HG03045 (cell line): Measurements from ENCODE around the gene CPNE1.

Source experiments
- ATAC-seq: cut with Tn5 transposase; IDR thresholded peaks from one replicate; pipeline ENCODE4 v1.9.1; 2021; ENCODE audit warnings: mild to moderate bottlenecking, moderate library complexity; ENCODE audit not compliant: unreplicated experiment

CPNE1 gene

DNA sequence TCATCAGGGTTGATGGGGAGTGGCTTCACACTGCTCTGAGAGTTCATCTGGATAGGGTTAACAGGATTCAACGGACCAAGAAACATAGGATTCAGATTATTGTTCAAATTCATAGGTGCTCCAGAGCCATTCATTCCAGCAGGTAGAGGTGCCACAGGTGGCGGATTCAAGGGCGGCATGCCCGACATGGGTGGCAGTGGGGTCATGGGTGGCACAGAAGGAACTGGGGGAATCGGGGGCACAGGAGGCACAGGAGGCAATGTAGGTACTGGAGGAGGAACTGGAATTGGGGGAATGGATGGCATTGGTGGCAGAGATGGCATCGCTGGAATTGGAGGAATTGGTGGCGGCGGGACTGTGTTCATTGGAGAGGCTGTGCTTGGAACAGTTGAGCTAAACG is 10.3 kb downstream of the CPNE1 start:
- no peak for ATAC-seq

DNA sequence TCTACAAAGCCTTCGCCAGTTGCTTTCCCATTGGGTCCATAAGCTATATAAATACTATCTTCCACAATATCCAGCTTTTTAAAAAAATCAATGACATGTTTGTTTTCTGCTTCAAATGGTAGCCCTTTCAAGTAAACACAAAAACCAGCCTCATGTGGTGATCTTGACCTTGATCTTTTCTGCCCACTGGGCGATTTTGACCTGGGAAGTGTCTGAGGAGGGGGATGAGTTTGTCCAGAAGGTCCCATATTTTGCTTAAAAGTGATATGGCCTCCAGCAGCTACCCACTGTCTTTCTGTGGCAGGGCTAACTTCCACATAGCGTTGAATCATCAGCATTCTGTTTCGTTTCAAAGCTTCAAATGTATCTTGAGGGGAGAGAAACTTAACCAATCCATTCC is 10.8 kb downstream of the CPNE1 start:
- no peak for ATAC-seq

DNA sequence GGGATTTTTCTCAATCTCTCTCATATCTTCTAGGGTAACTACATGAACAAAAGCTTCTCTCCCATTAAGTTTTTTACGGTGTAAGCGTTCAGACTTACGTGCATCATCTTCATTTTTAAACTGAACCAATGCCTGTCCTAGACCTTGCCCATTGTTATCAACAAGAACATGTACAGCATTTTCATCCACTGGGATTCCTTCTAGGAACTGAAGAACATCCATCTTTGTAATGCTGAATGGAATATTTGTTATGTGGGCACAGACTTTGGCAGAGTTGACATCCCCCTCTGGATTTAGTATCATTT is 11.3 kb downstream of the CPNE1 start:
- no peak for ATAC-seq

DNA sequence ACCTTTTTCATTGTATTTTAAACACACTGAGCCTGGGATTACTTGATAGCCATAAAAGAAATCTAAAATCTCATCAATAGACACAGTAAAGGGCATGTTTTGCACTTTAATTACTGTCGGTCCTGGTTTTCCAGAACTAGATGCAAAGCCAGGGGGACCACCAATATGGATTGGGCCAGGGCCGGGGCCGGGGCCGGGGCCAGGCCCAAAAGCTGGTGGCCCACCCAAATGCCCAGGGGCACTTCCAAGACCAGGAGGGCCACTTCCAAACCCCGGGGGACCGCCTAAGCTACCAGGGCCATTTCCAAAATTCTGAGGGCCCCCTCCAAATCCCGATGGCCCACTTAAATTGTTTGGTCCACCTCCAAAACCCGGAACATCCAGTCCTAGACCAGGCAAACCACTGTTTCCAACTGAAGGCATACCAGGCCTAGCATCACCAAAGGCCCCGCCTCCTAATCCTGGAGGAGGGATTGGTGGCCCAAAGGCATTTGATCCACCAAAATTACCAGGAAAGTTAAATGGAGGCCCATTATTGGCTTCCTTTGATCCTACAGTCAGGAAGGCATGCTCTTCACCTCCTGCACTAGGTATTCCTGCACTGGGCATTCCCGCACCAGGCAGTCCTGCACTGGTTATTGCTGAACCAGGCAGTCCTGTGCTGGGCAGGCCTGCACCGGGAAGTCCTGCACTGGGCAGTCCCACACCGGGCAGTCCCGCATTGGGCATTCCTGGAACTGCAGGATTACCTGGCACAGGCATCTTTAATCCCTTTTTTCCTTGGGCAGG is 11.9 kb downstream of the CPNE1 start:
- no peak for ATAC-seq

DNA sequence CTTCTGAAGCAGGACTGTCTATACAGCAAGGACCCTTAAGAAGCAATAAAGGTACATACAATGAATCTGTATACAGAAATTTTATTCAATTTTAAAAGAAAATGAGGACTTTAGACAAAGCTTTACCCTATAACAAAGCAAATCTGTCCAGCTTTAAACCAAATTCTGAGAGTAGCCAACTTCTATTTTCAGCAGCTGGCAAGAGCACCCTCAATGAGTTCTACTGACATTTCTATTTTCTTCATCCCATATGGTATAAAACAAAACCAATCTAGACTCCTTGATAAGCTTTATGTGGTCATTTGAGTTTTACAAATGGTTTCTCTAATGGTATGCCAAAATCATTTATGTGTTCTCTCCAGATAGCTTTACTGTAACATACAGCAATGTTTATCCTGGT is 12.7 kb downstream of the CPNE1 start:
- no peak for ATAC-seq

DNA sequence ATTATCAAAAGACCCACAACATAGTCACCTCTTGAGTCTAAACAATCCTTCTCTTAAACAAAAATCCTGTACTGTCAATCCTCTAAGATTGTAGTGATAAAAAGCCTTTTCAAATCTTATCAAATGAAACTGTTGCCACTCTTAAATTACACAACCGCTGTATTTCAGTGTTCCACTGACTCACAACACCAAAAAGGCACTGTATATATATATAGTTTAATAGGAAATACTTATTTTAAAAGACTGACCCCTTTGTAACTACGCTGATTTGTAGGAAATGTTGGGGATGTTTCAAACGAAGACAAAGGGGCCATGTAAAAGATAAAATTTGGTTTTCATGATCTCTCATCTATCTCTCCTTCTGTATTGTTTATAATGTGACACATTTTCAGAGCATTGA is 14.1 kb downstream of the CPNE1 start:
- no peak for ATAC-seq

DNA sequence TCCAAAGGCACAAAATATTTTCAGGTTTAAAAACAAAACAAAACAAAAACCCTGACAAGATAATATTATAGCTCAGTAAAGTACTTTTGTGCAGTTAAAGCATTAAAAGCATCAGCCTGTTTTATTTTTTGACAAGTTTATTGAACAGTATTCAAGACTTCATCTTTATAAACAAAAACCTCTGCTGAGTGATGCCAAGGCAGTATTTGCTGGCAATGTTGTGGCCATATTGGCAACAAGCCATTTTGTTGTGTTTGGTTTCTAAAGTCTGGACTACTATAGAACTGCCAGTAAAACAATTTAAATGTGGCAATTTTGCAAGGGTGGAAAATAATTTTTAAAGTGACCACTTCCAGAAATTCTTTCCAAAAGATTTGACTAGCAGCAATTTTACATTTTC is 15.9 kb downstream of the CPNE1 start:
- ATAC-seq: no peak

DNA sequence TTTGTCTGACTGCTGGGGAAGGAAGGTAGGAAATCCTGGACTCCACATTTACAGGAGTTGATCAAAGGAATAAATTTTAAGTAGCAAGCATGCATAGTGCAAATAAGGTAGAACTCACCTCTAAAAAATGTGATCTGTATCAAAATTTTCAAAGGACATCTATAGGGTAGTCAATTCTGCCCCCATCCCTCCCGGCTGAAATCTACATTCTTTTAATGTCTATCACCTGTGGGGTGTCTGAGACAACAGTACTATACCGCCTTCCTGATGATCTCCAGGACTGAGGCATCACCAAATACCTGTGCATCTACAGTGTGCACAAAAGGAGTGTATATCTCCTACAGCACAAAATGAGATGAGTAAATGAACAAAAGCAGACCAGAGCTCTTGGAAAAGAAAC is 19.9 kb downstream of the CPNE1 start:
- no peak for ATAC-seq

DNA sequence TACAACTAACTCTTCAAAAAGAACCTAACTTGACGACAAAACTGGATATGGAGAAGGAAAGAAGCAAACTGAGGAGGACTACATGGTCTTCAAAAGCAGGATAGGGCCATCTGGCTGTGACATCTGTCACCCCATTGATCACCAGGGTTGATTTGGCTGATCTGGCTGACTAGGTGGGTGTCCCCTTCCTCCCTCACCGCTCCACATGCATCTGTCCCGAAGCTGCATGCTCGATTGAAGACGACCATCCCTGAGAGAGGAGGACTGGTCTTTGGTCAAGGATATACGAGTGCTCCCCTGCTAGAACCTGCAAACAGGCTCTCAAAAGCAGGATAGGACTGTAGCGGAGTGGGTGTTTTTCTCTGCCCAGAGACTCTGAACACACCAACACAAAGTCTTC is 21.7 kb downstream of the CPNE1 start:
- no peak for ATAC-seq

DNA sequence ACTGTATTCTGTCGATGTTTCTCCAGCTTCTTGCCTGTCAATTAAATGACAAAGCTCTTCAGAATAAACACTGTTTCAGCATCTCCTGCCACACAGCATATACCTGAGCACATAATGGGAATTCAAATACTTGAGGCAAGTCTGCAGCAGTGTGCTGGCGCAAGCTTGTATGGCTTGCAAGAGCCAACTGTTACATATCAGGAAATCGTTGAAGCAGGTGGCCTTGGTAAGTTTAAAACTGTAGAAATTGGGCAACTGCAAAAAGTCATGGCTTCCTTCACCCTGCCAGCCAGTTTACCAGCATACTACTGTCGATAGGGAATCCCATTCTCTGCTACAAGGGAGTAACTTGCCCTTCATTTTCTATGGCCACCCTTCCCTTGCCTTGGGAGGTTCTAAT is 23.0 kb downstream of the CPNE1 start:
- no peak for ATAC-seq

DNA sequence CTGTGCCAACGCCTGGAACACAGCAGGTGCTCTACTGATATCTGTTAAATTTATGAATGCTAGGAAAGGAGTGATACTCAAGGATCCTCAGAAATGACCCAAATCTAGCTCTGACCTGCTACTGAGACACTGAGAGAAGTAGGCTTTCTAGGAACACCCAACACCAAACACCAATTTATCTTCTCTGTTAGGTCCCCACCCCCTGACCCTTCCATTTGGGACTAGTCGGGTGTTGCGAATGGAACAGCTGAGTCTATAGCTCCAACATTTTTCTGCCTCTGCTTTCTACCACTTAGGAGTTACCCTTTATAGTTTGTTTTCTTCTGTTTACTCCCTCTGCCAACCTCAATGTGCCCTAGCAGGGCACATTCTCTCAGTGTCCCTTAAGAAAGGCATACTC is 24.0 kb downstream of the CPNE1 start:
- ATAC-seq: no peak

DNA sequence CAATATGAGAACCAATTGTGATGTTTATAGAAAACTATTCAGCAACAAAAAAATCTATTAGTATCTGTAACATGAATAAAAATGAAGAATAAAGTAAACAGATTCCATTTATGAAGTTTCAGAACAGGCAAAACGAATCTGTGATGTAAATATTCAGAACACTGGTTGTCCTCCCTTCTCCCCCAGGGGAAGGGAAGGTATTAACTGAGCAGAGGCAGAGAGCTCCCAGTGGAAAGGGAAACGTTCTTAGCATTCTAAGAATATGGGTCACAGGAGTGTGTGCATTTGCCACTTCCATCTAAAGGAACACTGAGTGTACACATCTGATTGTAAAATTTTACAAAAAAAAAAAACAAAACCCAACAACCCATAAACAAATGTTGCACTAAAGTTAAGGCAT is 25.9 kb downstream of the CPNE1 start:
- ATAC-seq: no peak

DNA sequence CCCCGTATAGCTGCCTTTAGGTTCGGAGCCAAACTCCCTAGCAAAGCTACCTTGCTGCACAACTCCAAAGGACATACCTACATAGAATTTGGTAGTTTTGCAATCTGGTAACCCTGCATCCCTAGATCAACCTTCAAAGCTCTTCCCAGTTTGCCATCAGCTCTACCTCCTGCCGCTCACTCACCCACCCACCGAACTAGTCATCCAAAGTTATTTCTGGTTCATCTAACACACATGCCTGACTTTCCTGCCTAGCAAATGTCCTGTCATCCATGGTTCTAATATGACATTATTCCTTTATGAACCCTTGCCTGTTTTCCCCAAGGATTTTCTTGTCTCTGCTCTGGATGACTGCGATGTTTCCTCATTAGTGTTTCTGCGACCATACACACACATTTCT is 27.4 kb downstream of the CPNE1 start:
- ATAC-seq: no peak

DNA sequence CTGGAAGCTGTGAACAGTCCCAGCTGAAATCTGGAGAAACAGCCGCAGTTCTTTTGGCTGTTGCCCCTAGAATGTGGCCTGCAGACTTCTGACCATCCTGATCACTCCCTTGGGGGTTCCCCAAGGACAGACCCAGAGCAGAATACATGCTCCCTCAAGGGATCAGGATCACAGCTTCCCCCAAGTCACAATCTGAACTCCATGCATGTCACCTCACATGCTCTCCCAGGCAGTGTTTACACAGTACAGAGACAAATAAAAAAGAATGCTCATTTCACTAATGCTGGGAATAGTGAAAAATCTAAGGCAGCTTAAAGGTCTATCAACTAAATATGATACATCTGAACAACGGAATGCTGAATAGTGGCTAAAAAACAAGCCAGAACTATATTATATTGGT is 28.6 kb downstream of the CPNE1 start:
- no peak for ATAC-seq

DNA sequence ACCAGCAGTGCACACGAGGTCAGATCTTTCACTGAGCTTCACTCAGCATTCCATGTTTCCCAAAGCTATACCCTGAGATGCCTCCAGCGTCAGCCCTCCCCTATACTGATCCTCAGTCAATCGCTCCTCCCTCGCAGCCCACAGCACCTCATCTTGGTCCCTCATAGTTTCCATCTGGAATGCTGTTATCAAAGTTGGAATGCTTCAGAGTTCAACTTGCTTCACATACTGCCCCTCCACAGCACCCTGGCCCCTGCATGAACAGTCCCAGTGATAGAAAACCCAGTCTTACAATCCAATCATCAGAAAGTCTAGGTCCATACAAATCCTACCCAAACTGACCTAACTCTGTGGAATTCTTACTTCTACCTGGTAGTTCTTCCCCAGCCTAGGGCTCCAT is 29.0 kb downstream of the CPNE1 start:
- no peak for ATAC-seq

DNA sequence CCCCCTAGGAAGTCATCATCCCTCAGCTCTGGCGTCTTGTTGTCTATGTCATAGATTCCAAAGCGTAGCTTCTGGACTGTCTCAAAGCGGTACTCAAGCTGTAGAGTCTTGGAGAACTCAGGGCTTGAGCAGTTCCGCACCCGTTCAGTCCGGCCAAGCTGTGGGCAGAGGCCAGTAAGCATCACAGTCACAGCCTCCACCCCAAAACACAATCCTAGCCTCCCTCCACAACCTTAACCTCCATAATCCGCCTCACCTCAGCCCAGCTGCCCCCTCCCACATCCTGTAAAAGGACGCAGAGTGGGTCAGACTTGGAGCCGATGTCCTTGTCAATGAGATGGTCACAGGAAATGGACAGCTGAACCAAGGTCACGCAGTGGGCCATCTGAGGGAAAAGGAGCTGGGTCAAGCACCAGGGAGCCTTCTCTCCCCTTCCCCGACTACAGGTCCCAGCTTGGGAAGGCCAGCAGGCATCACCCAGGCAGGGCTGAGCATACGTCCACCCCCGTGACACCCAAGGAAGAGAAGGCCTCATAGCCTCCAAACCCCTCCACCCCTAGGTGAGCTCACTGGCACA is 32.1 kb downstream of the CPNE1 start:
- no peak for ATAC-seq

DNA sequence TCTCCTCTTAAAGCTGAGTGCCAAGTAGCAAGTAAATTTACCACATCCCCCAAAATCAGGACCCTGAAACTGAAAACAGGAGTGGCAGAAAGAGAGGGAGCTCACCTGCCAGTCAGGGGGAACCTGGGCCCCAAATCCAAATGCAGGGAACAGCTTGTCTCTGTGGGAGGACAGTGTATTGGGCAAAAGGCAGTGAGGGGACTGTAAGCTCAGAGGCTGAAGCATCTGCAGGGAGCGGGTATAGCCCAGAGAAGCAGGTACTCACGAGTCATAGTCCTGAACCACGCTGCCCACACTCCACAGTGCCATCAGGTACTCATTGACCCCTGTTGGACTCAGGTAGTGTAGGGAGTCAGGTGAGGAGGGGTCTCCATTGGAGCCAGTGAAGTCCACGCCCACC is 34.1 kb downstream of the CPNE1 start:
- ATAC-seq: no peak

DNA sequence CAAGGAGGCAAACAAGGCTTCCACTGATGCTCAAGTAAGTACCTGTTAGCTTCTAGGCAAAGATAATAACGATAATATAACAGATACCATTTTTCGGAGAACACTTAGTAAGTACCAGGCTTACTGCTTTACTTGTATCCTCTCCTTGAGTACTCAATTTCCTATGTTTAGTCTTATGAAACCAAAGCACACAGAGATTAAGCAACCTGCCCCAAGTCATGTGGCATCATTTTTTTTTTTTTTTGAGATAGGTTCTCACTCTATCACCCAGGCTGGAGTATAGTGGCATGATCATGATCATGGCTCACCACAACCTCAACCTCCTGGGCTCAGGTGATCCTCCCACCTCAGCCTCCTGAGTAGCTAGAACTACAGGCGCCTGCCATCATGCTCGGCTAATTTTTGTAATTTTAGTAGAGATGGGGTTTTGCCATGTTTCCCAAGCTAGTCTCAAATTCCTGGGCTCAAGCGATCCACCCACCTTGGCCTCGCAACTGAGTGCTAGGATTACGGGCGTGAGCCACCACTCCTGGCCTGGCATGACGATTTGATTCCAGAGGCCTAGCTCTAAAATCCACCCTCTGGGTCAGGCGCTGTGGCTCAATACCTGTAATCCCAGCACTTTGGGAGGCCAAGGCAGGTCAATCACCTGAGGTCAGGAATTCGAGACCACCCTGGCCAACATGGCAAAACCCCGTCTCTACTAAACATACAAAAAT is 35.1 kb downstream of the CPNE1 start:
- no peak for ATAC-seq

DNA sequence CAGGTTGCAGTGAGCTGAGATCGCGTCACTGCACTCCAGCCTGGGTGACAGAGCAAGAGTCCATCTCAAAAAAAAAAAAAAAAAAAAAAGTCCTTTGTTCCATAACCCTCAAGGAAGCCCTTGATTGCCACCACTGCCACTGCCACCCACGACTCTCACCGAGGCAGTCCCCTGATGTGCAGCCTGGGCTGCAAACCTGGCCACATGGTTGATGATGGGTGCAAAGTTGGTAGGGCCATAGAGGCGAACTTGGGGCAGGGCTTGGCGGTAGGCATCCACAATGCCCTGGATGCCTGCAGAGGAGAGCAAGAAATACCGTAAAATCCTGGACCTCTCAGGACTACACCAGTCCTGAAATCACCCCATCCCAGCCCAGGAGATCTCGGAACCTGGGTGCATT is 37.6 kb downstream of the CPNE1 start:
- no peak for ATAC-seq

DNA sequence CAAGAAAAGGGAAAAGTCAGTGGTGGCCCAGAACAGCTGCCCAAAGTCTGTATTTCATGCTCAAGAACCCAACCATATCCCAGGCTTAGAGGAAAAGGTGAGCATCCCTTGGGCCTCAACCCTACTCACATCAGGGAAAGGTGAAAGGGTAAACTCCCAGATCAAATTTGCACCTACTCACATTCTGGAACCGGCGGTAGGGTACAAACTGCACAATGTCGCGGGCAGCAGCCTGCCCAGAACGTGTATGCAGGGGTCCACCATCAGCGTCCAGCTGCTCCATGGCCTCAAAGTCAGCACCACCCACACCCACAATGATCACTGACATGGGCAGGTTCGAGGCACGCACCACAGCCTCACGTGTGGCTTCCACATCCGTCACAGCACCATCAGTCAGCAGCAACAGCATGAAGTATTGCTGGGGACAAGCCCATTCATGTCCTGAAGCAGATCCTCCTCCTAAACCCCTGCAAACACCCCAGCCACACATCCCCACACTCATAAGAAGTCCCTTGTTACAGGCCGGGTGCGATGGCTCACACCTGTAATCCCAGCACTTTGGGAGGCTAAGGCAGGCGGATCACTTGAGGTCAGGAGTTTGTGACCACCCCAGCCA is 38.2 kb downstream of the CPNE1 start:
- no peak for ATAC-seq

DNA sequence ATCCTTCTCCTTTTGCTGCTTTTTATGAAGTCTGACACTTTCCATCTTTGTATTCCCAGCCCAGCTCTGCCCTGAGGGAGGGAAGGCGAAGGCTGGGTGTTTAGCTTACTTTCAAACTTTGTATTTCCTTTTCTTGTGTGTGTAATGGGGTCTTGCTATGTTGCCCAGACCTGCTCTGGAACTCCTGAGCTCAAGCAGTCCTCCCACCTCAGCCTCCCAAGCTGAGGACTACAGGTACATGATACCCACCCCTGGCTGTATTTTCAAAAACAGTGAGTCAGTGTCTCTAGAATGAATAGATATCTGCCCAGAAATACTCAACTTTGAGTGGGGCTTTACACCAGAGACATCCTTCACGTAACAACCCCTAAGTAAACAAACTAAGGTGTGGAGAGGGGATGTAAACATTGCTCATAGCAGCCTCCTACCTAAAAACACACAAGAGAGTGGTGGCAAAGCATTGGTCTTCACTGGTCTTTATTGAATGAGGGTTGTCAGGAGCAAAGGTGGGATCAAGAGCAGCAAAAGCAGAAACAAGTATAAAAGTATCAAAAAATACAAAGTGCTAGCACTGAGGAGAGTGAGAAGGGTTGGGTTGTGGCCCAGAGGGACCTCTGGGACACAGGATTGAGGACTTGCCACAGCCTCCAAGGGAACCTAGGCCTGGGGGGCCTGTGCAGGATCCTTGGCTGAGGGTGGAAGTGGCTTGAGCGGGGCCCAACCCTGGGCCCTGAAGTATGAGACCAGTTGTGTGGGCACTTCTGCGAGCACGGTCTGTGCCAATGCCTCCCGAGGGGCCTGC is 38.9 kb downstream of the CPNE1 start:
- ATAC-seq: no peak
